Measurements from ENCODE around the gene NEDD4.
"Not testable (repeated sequence)": the region's sequence is repeated elsewhere in the genome, so short reads cannot be mapped to it uniquely, and the experiment has no call there.

Gene NEDD4

DNA sequence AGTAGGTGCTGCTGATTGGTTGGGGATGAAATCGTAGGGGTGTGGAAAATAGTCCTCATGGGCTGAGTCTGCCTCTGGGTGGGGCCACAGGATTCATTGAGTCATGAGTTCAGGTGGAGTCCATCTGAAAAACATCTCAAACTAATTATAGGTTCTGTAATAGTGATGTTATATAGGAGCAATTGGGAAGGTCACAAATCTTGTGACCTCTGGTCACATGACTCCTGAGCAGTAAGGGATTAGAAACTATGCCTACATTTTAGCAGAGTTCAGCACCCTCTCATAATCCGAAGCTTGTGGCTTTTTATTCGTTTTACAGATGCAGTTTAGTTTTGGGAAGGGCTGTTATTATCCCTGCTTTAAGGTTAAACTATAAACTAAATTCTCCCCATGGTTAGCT is 22.9 kb upstream of the NEDD4 start:
- no peaks in the 10 kb centered on the region for H3K4me1 ChIP-seq (ENCODE audit: insufficient read depth, low read length, severe bottlenecking)
- no peak overlapping the region for H3K9ac ChIP-seq (ENCODE audit: low read length)
- no peaks in the 10 kb centered on the region for H4K20me1 ChIP-seq (ENCODE audit: insufficient read depth, low read length)
- no peaks in the 10 kb centered on the region for H3K79me2 ChIP-seq (ENCODE audit: insufficient read depth, low read length)
- no peaks in the 10 kb centered on the region for H3F3A ChIP-seq (ENCODE audit: insufficient read depth, low read length)
- TF ChIP-seq CTCF (IDR thresholded peaks at IDR 0.05; ENCODE audit: low read length) (no peak), EZH2 (IDR thresholded peaks at IDR 0.05; ENCODE audit: borderline replicate concordance, low read length) (no peak)
- H3K9me2 ChIP-seq (ENCODE audit: low read depth, low read length): no peaks in the 10 kb centered on the region
- no peaks in the 10 kb centered on the region for H3K36me3 ChIP-seq (ENCODE audit: insufficient read depth, low read length)
- H3K4me2 ChIP-seq (ENCODE audit: low read length): no peak overlapping the region
- H3K27me3 ChIP-seq (ENCODE audit: insufficient read depth, low read length): no peaks in the 10 kb centered on the region
- no peak overlapping the region for H2AFZ ChIP-seq (ENCODE audit: low read length)
- H3K9me3 ChIP-seq (ENCODE audit: low read length): no peaks in the 10 kb centered on the region
- H3K4me3 ChIP-seq (ENCODE audit: low read depth, low read length, poor library complexity, severe bottlenecking): no peak overlapping the region
- no peak overlapping the region for H3K27ac ChIP-seq (ENCODE audit: low read depth, low read length, poor library complexity, severe bottlenecking)

- H3K27ac ChIP-seq (ENCODE audit: low read depth, low read length, poor library complexity, severe bottlenecking): no peak overlapping the region
- H3K9me2 ChIP-seq (ENCODE audit: low read depth, low read length): no peaks in the 10 kb centered on the region
- no peak overlapping the region for H3K4me3 ChIP-seq (ENCODE audit: low read depth, low read length, poor library complexity, severe bottlenecking)
- no peaks in the 10 kb centered on the region for H4K20me1 ChIP-seq (ENCODE audit: insufficient read depth, low read length)
- H3K79me2 ChIP-seq (ENCODE audit: insufficient read depth, low read length): no peaks in the 10 kb centered on the region
- H3K27me3 ChIP-seq (ENCODE audit: insufficient read depth, low read length): no peaks in the 10 kb centered on the region
- no peaks in the 10 kb centered on the region for H3K9me3 ChIP-seq (ENCODE audit: low read length)
- H2AFZ ChIP-seq (ENCODE audit: low read length): no peak overlapping the region
- H3F3A ChIP-seq (ENCODE audit: insufficient read depth, low read length): no peaks in the 10 kb centered on the region
- H3K9ac ChIP-seq (ENCODE audit: low read length): no peak overlapping the region
- H3K36me3 ChIP-seq (ENCODE audit: insufficient read depth, low read length): no peaks in the 10 kb centered on the region
- H3K4me2 ChIP-seq (ENCODE audit: low read length): no peak overlapping the region
- no peaks in the 10 kb centered on the region for H3K4me1 ChIP-seq (ENCODE audit: insufficient read depth, low read length, severe bottlenecking)
- TF ChIP-seq CTCF (IDR thresholded peaks at IDR 0.05; ENCODE audit: low read length) (no peak), EZH2 (IDR thresholded peaks at IDR 0.05; ENCODE audit: borderline replicate concordance, low read length) (no peak)
Observed at GRCh38 chr15:56014677-56015076, 21.3 kb upstream of the NEDD4 start.

DNA sequence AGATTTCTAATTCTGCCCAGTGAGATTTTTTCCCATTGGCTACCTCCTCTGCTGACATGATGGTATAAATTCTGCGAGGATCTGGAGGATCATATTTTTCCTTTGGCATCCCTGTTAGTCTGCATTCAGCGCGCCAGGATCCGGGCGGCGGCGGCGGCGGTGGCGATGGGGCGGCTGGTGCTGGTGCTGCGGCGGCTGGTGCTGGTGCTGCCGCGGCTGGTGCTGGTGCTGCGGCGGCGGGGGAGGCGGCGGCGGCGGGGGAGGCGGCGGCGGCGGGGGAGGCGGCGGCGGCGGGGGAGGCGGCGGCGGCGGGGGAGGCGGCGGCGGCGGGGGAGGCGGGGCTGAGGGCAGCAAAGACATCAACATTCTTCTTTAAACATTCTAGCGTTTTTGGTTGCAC is 13.6 kb upstream of the NEDD4 start:
- not testable (repeated sequence) for H2AFZ ChIP-seq (ENCODE audit: low read length); H3K27me3 ChIP-seq (ENCODE audit: insufficient read depth, low read length); H3F3A ChIP-seq (ENCODE audit: insufficient read depth, low read length); H3K79me2 ChIP-seq (ENCODE audit: insufficient read depth, low read length); H3K9me3 ChIP-seq (ENCODE audit: low read length); H3K27ac ChIP-seq (ENCODE audit: low read depth, low read length, poor library complexity, severe bottlenecking); H3K9me2 ChIP-seq (ENCODE audit: low read depth, low read length); H3K9ac ChIP-seq (ENCODE audit: low read length); H3K4me3 ChIP-seq (ENCODE audit: low read depth, low read length, poor library complexity, severe bottlenecking); H4K20me1 ChIP-seq (ENCODE audit: insufficient read depth, low read length); H3K4me2 ChIP-seq (ENCODE audit: low read length); H3K4me1 ChIP-seq (ENCODE audit: insufficient read depth, low read length, severe bottlenecking); H3K36me3 ChIP-seq (ENCODE audit: insufficient read depth, low read length)

DNA sequence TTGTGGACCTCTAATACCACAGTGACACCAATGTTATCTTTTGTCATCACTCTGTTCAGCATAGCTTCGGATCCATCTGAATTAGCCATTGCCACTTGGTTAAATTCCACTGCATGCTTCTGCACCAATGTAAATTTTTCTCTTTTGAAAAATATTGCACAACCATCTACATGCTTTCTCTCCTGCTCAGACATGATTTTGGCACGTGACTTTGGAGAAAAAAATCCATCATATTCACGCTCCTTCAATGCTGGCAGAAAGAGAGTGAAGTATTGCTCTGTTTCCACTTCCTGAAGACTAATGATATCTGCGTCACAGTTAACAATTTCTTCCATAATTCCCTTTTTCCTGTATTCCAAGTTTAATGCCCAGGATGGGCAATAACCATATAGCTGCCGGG is 13.0 kb upstream of the NEDD4 start:
- not testable (repeated sequence) for H3K27me3 ChIP-seq (ENCODE audit: insufficient read depth, low read length); H2AFZ ChIP-seq (ENCODE audit: low read length); H3K9me2 ChIP-seq (ENCODE audit: low read depth, low read length); H3K9me3 ChIP-seq (ENCODE audit: low read length); H3K4me2 ChIP-seq (ENCODE audit: low read length); H3K4me1 ChIP-seq (ENCODE audit: insufficient read depth, low read length, severe bottlenecking); H4K20me1 ChIP-seq (ENCODE audit: insufficient read depth, low read length); H3F3A ChIP-seq (ENCODE audit: insufficient read depth, low read length); H3K9ac ChIP-seq (ENCODE audit: low read length); H3K27ac ChIP-seq (ENCODE audit: low read depth, low read length, poor library complexity, severe bottlenecking); H3K36me3 ChIP-seq (ENCODE audit: insufficient read depth, low read length); H3K4me3 ChIP-seq (ENCODE audit: low read depth, low read length, poor library complexity, severe bottlenecking); H3K79me2 ChIP-seq (ENCODE audit: insufficient read depth, low read length)

DNA sequence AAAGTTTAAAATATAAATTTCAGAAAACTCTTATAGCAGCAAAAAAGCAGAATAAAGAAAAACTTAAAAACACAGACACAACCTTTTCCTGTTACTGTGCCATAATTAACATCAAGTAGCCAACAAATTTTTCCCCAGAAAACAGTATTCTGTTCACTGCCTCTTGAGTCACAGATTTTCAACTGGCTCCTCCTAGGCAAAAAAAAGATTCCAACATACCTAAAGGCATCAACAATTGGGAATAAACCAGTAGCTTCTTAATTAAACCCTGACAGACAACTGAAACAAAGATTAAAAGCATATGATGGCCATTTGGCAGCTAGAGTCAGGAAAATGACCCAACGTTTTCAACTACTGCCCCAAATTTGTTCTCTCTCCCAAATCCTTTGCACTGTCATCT is 10.9 kb upstream of the NEDD4 start:
- not testable (repeated sequence) for H4K20me1 ChIP-seq (ENCODE audit: insufficient read depth, low read length); H3K27me3 ChIP-seq (ENCODE audit: insufficient read depth, low read length); H3K4me1 ChIP-seq (ENCODE audit: insufficient read depth, low read length, severe bottlenecking); H3K9me2 ChIP-seq (ENCODE audit: low read depth, low read length); H3K79me2 ChIP-seq (ENCODE audit: insufficient read depth, low read length); H2AFZ ChIP-seq (ENCODE audit: low read length); H3K27ac ChIP-seq (ENCODE audit: low read depth, low read length, poor library complexity, severe bottlenecking); H3K4me2 ChIP-seq (ENCODE audit: low read length); H3F3A ChIP-seq (ENCODE audit: insufficient read depth, low read length); H3K4me3 ChIP-seq (ENCODE audit: low read depth, low read length, poor library complexity, severe bottlenecking); H3K9me3 ChIP-seq (ENCODE audit: low read length); H3K9ac ChIP-seq (ENCODE audit: low read length); H3K36me3 ChIP-seq (ENCODE audit: insufficient read depth, low read length)

DNA sequence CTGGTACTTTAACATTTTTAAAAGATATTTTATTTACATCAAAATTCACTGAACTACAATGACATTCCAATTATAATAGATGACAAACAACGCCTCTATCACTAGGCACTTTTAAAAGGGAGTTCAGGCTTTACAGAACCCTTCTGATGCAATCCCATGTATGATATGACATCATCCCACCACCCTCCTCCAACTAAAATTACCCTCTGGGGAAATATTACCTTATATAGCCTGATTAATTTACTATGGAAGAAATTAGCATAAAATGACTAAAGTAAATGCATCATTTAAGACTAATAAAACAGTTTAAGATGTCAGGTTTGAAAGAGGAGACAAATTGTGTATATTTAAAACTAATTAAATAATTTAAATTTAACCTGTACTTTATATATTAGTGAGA is 10.4 kb upstream of the NEDD4 start:
- H4K20me1 ChIP-seq (ENCODE audit: insufficient read depth, low read length); H3K9me3 ChIP-seq (ENCODE audit: low read length); H3K9me2 ChIP-seq (ENCODE audit: low read depth, low read length); H3K4me1 ChIP-seq (ENCODE audit: insufficient read depth, low read length, severe bottlenecking); H2AFZ ChIP-seq (ENCODE audit: low read length); H3K4me2 ChIP-seq (ENCODE audit: low read length); H3K4me3 ChIP-seq (ENCODE audit: low read depth, low read length, poor library complexity, severe bottlenecking); H3K27me3 ChIP-seq (ENCODE audit: insufficient read depth, low read length); H3F3A ChIP-seq (ENCODE audit: insufficient read depth, low read length); H3K9ac ChIP-seq (ENCODE audit: low read length); H3K36me3 ChIP-seq (ENCODE audit: insufficient read depth, low read length); H3K27ac ChIP-seq (ENCODE audit: low read depth, low read length, poor library complexity, severe bottlenecking); H3K79me2 ChIP-seq (ENCODE audit: insufficient read depth, low read length): not testable (repeated sequence)

Data from OCI-LY1 (cell line).